Glomerular endothelial cell (primary cell): ENCODE results near the gene HCN3. TPM values are rescaled to one million over a fixed set of nuclear protein-coding genes. Genes with fewer than 3 reads are reported as not detected.
A peak's percentile ranks its signal among the peaks of the same experiment; 100 is the strongest.

Experiments
- DNase-seq: peaks from one replicate; pipeline ENCODE4 v3.0.0-alpha.2; 2011; ENCODE audit warnings: low read depth, low spot score; ENCODE audit errors: extremely low read depth
- total RNA-seq: library from RNA; depleted of rRNA; stranded (reverse); fragments of >200 nt; gene quantifications from 2 replicates; pipeline ENCODE4 v1.2.3, GENCODE V29; 2015

The HCN3 gene
- total RNA-seq, 1 donor from 2014 or later: 1.3 TPM

DNA sequence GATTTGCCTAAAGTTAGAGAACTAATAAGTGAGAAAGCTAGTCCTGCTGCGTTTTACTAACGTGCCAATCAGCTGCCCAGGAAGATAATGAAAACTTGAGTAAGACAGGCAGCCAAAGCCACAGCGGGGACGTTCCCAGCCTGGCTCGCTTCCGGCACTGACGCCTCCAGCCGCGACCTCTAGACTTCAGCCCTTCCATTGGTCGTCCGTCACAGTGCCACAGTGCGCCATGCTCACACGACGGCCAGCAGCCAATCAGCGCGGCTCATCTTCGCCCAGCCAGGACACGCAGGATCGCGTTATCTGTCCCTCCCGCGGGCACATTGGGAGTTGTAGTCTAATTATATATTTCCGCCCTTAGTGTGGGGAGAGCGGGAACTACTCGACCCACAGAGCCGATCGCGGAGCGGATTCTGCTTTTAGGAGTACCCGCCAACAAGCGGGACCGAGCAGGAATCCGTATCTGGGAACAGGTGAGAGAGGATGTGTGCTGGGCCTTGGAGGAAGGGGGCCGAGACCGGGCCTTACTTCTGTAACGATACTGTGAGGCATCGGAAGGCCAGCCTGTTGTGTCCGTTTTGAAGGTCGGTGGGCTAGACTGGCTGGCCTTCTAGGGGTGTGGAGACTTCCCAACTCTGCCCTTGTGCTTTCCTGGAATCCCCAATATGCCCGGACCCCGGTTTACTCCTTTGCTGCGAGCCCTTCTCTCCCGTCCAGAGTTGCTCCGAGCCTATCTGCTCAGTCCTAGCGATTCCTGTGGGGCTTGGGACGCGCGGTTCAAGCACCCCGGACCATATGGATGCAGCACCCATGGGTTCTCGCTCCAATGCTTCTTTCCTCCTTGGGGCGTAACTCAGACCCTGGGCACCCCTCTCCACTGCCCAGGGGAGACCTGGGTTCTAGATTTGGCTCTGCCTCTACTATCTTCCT is 31.5 kb downstream of the HCN3 start, which contains the start of gene FDPS:
FDPS (plus strand) TSS at position 374 of the 930 bp plus-strand sequence. CDS start 924 bp downstream, outside the sequence.
- DNase-seq: peak; percentile 95

- DNase-seq: no peak
Measured at GRCh38 chr1:155309423-155310021, 32.3 kb downstream of the HCN3 start.

GRCh38 chr1:155313261-155313660 is 36.0 kb downstream of the HCN3 start:
- DNase-seq: no peak

GRCh38 chr1:155316922-155317321 is 39.7 kb downstream of the HCN3 start:
- DNase-seq: no peak

DNA sequence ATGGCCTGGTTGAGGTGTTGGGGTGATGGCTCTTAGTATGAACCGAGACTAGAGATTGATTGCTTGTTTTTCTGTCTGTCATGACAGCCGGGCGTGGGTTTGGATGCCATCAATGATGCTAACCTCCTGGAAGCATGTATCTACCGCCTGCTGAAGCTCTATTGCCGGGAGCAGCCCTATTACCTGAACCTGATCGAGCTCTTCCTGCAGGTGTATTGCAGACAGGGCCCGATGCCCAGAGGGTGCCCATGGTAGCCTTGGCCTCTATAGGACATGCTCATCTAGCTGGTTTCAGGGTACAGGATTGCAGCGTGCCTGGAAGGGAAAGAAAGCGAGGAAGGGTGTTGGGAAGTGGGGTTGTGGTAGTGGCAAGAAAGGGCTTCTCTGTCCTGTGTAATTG is 40.8 kb downstream of the HCN3 start:
- no peak for DNase-seq

DNA sequence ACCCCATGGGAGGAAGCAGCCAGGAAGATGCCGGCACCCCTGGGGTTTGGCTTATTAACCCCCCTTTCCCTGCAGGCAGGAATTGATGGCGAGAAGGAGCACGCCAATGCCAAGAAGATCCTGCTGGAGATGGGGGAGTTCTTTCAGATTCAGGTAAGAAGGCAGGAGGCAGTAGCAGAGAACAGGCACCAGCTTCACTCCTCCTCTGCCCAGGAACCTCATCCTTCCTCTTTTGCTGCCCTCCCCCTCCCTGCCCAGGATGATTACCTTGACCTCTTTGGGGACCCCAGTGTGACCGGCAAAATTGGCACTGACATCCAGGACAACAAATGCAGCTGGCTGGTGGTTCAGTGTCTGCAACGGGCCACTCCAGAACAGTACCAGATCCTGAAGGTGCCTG is 42.3 kb downstream of the HCN3 start:
- DNase-seq: no peak

GRCh38 chr1:155320252-155320651 is 43.0 kb downstream of the HCN3 start:
- no peak for DNase-seq

GRCh38 chr1:155320661-155321617 is 43.7 kb downstream of the HCN3 start, which contains the start of gene RUSC1:
RUSC1 (plus strand) TSS chr1:155320894; CDS start chr1:155321774, 880 bp downstream.
- DNase-seq: no peak

DNA sequence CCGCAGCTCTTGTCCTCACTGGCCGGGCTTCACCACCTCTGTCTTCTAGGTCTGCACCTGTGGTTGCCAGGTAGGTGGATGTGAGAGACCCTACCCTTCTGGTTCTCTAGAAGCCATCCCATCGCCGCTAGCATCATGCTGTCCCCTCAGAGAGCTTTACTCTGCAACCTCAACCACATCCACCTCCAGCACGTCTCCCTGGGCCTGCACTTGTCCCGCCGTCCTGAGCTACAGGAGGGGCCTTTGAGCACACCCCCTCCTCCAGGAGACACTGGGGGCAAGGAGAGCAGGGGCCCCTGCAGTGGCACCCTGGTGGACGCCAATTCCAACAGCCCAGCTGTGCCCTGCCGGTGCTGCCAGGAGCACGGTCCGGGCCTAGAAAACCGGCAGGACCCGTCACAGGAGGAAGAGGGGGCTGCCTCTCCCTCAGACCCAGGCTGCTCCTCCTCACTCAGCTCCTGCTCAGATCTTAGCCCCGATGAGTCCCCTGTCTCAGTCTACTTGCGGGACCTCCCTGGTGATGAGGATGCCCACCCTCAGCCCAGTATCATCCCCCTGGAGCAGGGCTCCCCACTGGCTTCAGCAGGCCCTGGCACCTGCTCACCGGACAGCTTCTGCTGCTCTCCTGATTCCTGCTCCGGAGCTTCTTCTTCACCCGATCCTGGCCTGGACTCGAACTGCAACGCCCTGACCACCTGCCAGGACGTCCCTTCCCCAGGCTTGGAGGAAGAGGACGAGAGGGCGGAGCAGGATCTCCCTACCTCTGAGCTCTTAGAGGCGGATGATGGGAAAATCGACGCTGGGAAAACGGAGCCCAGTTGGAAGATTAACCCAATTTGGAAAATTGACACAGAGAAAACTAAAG is 44.6 kb downstream of the HCN3 start:
- no peak for DNase-seq

DNA sequence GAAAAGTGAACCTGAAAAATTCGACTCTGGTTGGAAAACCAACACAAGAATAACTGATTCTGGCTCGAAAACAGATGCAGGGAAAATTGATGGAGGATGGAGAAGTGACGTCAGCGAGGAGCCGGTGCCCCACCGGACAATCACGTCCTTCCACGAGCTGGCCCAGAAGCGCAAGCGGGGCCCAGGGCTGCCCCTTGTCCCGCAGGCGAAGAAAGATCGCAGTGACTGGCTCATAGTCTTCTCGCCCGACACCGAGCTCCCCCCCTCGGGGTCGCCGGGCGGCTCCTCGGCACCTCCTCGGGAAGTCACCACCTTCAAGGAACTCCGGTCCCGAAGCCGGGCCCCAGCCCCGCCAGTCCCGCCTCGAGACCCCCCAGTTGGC is 45.3 kb downstream of the HCN3 start:
- no peak for DNase-seq

DNA sequence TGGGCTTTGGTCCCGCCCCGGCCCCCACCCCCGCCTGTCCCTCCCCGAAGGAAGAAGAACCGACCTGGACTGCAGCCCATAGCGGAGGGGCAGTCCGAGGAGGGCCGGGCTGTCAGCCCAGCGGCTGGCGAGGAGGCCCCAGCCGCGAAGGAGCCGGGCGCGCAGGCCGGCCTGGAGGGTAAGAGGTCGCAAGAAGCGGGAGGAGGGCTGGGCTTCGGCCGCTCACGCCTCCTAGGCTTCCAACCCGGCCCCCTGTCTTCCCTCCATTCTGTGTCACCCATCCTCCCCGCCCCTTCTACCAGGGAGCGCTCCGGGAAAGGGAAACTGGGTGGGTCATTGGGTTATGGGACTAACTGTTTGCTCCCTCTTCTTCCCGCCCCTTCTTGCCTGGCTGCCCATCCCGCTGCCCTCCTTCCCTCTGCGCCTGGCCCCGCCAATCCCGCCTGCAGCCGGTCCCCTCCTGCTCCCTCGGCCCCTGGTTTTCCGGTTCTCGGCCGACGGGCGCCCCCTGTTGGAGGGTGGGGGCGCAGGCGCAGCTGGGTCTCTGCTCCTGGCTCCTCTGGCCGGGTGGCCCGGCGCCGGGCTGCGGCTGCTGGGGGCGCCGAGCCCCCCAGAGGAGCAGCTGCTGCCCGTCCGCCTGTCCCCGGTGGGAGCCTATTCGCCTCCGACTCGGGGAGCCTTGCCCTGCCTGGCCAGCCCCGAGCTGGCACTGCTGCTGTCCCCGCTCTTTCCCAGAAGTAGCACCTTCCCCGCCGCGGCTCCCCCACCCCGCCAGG is 45.9 kb downstream of the HCN3 start:
- no peak for DNase-seq

GRCh38 chr1:155323729-155324036 is 46.4 kb downstream of the HCN3 start:
- DNase-seq: no peak

GRCh38 chr1:155324037-155324716 is 46.9 kb downstream of the HCN3 start:
- DNase-seq: peak; percentile 42

DNA sequence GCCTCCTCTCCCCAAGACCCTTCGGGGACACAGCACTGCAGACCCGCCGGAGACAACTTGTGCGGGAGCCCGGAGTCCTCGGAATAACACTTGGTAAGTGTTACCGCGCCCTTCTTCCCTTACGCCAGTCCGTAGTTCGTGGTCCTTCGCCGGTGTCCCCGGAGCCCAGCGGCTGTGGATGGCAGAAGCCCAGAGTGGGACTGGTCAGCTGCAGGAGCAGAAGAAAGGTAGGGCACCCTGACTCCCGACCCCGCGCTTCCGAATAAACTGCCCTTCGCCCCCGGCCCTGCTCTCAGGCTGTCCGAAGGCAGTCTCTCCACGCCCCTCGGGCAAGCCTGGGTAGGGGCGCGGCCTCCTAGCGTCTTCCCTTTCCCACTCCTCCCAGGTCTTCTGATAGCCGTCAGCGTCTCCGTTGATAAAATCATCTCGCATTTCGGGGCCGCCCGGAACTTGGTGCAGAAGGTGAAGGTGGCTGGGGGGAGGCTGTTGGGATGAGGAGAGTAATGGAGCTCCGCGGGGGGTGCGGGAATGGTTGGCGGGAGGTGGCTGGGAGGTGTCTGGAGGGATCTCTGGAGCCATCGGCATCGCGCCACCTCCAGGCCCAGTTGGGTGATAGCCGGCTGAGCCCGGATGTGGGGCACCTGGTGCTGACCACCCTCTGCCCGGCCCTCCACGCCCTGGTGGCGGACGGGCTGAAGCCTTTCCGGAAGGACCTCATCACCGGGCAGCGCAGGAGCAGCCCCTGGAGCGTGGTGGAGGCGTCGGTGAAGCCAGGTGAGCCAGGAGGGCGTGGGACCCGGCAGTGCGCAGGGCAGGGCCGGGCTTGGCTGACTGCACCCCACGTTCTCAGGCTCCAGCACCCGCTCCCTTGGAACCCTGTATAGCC is 47.7 kb downstream of the HCN3 start:
- no peak for DNase-seq

GRCh38 chr1:155325603-155325893 is 48.3 kb downstream of the HCN3 start:
- no peak for DNase-seq

DNA sequence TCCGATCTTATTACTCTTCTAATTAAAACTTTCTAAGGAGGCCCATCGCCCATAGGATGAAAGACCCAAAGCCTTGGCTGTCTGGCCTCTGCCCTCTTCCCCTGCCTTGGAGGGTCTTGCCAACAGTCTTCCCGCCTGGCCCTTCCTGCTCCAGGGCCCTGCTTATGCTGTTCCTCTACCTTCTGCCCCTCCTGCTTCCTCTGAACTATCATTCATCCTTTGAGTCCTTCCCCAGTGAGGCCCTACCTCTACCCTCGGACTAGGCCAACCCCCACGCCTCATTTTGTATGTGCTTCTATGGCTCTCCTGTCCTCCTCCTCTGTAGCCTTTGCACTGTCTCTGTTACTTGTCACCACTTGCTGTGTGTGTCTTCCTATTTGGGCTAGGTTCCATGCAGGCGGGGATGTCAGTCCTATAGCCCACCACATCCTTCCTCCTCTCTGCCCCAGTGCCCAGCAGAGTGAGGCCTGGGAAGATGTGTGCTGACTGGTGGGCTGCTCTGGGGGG is 48.8 kb downstream of the HCN3 start:
- no peak for DNase-seq

DNA sequence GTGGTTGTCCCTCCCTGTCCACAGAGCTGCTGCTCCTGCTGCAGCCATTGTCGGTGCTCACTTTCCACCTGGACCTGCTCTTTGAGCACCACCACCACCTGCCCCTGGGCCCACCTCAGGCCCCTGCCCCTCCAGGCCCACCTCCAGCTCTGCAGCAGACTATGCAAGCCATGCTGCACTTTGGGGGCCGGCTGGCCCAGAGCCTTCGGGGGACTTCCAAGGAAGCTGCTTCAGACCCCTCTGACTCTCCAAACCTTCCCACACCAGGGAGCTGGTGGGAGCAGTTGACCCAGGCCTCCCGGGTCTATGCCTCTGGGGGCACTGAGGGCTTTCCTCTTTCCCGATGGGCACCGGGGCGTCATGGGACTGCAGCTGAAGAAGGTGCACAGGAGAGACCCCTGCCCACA is 49.4 kb downstream of the HCN3 start:
- DNase-seq: no peak

- no peak for DNase-seq
Measured at GRCh38 chr1:155327981-155328380, 50.7 kb downstream of the HCN3 start.
